GM18861 (cell line): ENCODE results near the gene WWOX.

Experiments used
- ATAC-seq: cut with Tn5 transposase; IDR thresholded peaks from one replicate; pipeline ENCODE4 v1.9.1; 2021; ENCODE audit not compliant: unreplicated experiment

Gene WWOX

GRCh38 chr16:78258375-78259065, 159.1 kb downstream of the WWOX start:
- no peak for ATAC-seq

- no peak for ATAC-seq
Measured at GRCh38 chr16:78259873-78260272, 160.4 kb downstream of the WWOX start.

- no peak for ATAC-seq
Measured at GRCh38 chr16:78264642-78265041, 165.2 kb downstream of the WWOX start.

- no peak for ATAC-seq
Measured at GRCh38 chr16:78269256-78269655, 169.8 kb downstream of the WWOX start.

- ATAC-seq = no peak
Measured at GRCh38 chr16:78271981-78272380, 172.5 kb downstream of the WWOX start.

GRCh38 chr16:78274771-78275170, 175.3 kb downstream of the WWOX start:
- ATAC-seq = no peak

GRCh38 chr16:78275420-78275819, 176.0 kb downstream of the WWOX start:
- no peak for ATAC-seq

- no peak for ATAC-seq
Measured at GRCh38 chr16:78277321-78278055, 178.0 kb downstream of the WWOX start.

GRCh38 chr16:78278056-78278450, 178.6 kb downstream of the WWOX start:
- no peak for ATAC-seq

- ATAC-seq = no peak
Measured at GRCh38 chr16:78281115-78281514, 181.7 kb downstream of the WWOX start.

- no peak for ATAC-seq
Measured at GRCh38 chr16:78283548-78284251, 184.2 kb downstream of the WWOX start.

- ATAC-seq = no peak
Measured at GRCh38 chr16:78284326-78284725, 184.9 kb downstream of the WWOX start.

- no peak for ATAC-seq
Measured at GRCh38 chr16:78284957-78285434, 185.5 kb downstream of the WWOX start.

- ATAC-seq = no peak
Measured at GRCh38 chr16:78285437-78285922, 186.0 kb downstream of the WWOX start.

- ATAC-seq = no peak
Measured at GRCh38 chr16:78286065-78286464, 186.6 kb downstream of the WWOX start.

- ATAC-seq = no peak
Measured at GRCh38 chr16:78288888-78289287, 189.4 kb downstream of the WWOX start.

GRCh38 chr16:78289373-78289772, 189.9 kb downstream of the WWOX start:
- no peak for ATAC-seq

GRCh38 chr16:78289844-78290277, 190.4 kb downstream of the WWOX start:
- ATAC-seq = no peak

- no peak for ATAC-seq
Measured at GRCh38 chr16:78290395-78290794, 190.9 kb downstream of the WWOX start.

GRCh38 chr16:78290872-78291591, 191.6 kb downstream of the WWOX start:
- ATAC-seq = no peak

GRCh38 chr16:78291604-78292003, 192.2 kb downstream of the WWOX start:
- ATAC-seq = no peak
